HepG2 (cell line): ENCODE measurements around the gene ZSCAN26. TPM values are rescaled to one million over a fixed set of nuclear protein-coding genes. Genes with fewer than 3 reads are reported as not detected.

ENCODE experiments used
- AGO2 ChIP-seq: fragments of 200-400 bp; formaldehyde crosslinking; optimal IDR thresholded peaks from 2 replicates; pipeline ENCODE3; 2017; ENCODE audit warnings: mild to moderate bottlenecking, low read depth, low read length, moderate library complexity
- BRF2 ChIP-seq: sonication (generic); formaldehyde crosslinking; IDR thresholded peaks from 2 replicates; pipeline ENCODE4 v1.8.1; 2022; ENCODE audit warnings: mild to moderate bottlenecking, missing genetic modification reagents
- GTF3A ChIP-seq: sonication (generic); formaldehyde crosslinking; conservative IDR thresholded peaks from 2 replicates; pipeline ENCODE4 v1.4.0; 2020; ENCODE audit warnings: mild to moderate bottlenecking, missing genetic modification reagents
- HNRNPK ChIP-seq: fragments of 200-400 bp; formaldehyde crosslinking; IDR thresholded peaks from 2 replicates; pipeline ENCODE4 v1.6.1; 2018; ENCODE audit warnings: low read length, low read depth, moderate library complexity, mild to moderate bottlenecking; ENCODE audit not compliant: poor library complexity, severe bottlenecking
- NCOR1 ChIP-seq: fragments of 200-600 bp; sonication (generic); IDR thresholded peaks from 2 replicates; pipeline ENCODE4 v1.7.0; 2017; ENCODE audit warnings: antibody characterized with exemption, low read length, borderline replicate concordance
- REXO4 ChIP-seq: sonication (generic); formaldehyde crosslinking; IDR thresholded peaks from 2 replicates; pipeline ENCODE4 v1.8.0; 2022; ENCODE audit warnings: missing genetic modification reagents, mild to moderate bottlenecking, borderline replicate concordance
- THAP9 ChIP-seq: sonication (generic); formaldehyde crosslinking; IDR thresholded peaks from 2 replicates; pipeline ENCODE4; 2020; ENCODE audit warnings: missing genetic modification reagents, mild to moderate bottlenecking, borderline replicate concordance
- TOE1 ChIP-seq: sonication (generic); formaldehyde crosslinking; IDR thresholded peaks from 2 replicates; pipeline ENCODE4 v1.4.0; 2020; ENCODE audit warnings: mild to moderate bottlenecking, missing genetic modification reagents
- ZBTB3 ChIP-seq: sonication (generic); formaldehyde crosslinking; IDR thresholded peaks from 2 replicates; pipeline ENCODE4 v1.4.0; 2020; ENCODE audit warnings: low read depth, mild to moderate bottlenecking, moderate library complexity, missing genetic modification reagents, borderline replicate concordance
- ZBTB8A ChIP-seq: sonication (generic); formaldehyde crosslinking; IDR thresholded peaks from 2 replicates; pipeline ENCODE4 v1.4.0; 2020; ENCODE audit warnings: mild to moderate bottlenecking, low read depth, missing genetic modification reagents, borderline replicate concordance
- ZFP62 ChIP-seq: sonication (generic); formaldehyde crosslinking; IDR thresholded peaks from 2 replicates; pipeline ENCODE4 v1.4.0; 2020; ENCODE audit warnings: missing genetic modification reagents
- ZNF7 ChIP-seq: IDR thresholded peaks from 2 replicates; pipeline ENCODE4 v1.6.1; 2016; ENCODE audit warnings: missing biosample characterization, missing genetic modification reagents
- polyA plus RNA-seq, 8 experiments: library from polyadenylated mRNA; depleted of rRNA in 3 of 8; stranded (reverse) in 7 of 8; unstranded in 1 of 8; fragments of >200 nt; fragmentation: Illumina TruSeq in 4 of 8; extraction: Trizol in 4 of 8; gene quantifications; 2 replicates each; pipeline versions ENCODE4 v1.2.1 to v1.2.3, GENCODE V29; 2011 to 2016; ENCODE audit warnings: low read depth in 4 of 8, missing spikeins in 1 of 8, mixed read lengths in 1 of 8; ENCODE audit not compliant: insufficient read depth in 1 of 8
- total RNA-seq, 5 experiments: library from RNA; depleted of rRNA; stranded (reverse); fragments of >200 nt; fragmentation: Illumina TruSeq; extraction: Trizol; gene quantifications; 2 replicates each; pipeline ENCODE4 v1.2.3, GENCODE V29; 2016; ENCODE audit warnings: low read depth in 1 of 5

ZSCAN26 gene
- total and polyA plus RNA-seq, 2 of the 13 experiments (the other 11 are each of a cell fraction or from before 2014, with no cell fraction given): 12.0 to 15.6 TPM

DNA sequence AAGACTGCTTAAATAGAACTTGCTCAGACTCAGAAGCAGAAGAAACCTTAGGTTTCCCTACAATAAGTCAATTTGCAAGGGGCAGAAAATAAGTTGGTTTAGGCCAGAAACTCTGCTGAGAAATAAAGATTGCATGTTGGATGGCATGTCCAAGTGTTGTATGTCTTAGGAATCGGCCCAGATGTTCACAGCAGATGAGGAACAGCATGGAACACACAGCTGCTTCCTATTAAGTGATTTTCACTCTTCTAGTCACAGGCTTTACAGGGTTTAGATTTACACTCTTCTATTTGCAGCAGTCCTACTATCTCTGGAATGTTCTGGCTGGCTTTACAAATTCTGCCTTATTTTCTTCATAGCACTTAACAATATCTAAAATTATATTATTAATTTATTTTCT lies 18.0 kb upstream of the ZSCAN26 start (continued):
- TF ChIP-seq ZBTB8A (CRISPR knock-in tag): no peak
- no peak for TF ChIP-seq ZBTB3 (CRISPR knock-in tag)
- no peak for TF ChIP-seq THAP9 (CRISPR knock-in tag)
- TF ChIP-seq HNRNPK: no peak
- TF ChIP-seq TOE1 (CRISPR knock-in tag): no peak
- TF ChIP-seq GTF3A (CRISPR knock-in tag): no peak
- no peak for TF ChIP-seq AGO2
- no peak for TF ChIP-seq ZNF7
- no peak for TF ChIP-seq BRF2 (CRISPR knock-in tag)
- no peak for TF ChIP-seq REXO4 (CRISPR knock-in tag)
- TF ChIP-seq ZFP62 (CRISPR knock-in tag): no peak
- TF ChIP-seq NCOR1: no peak
